HG02759 (cell line): ENCODE measurements around the gene SEC22B.
A peak's percentile ranks its signal among the peaks of the same experiment; 100 is the strongest.
"Not testable (repeated sequence)": the region's sequence is repeated elsewhere in the genome, so short reads cannot be mapped to it uniquely, and the experiment has no call there.

Experiments
- ATAC-seq: cut with Tn5 transposase; IDR thresholded peaks from one replicate; pipeline ENCODE4 v1.9.1; 2021; ENCODE audit warnings: mild to moderate bottlenecking, moderate library complexity; ENCODE audit not compliant: unreplicated experiment

Gene SEC22B

GRCh38 chr1:120149420-120150059 lies 26.8 kb downstream of the SEC22B start:
- ATAC-seq: not testable (repeated sequence)

- not testable (repeated sequence) for ATAC-seq
Measured at GRCh38 chr1:120145806-120146205, 30.5 kb downstream of the SEC22B start.

GRCh38 chr1:120144626-120145025 lies 31.7 kb downstream of the SEC22B start:
- ATAC-seq: not testable (repeated sequence)

- ATAC-seq: not testable (repeated sequence)
Measured at GRCh38 chr1:120144169-120144568, 32.2 kb downstream of the SEC22B start.

GRCh38 chr1:120143334-120143733 lies 33.0 kb downstream of the SEC22B start:
- ATAC-seq: not testable (repeated sequence)

GRCh38 chr1:120142512-120143263 lies 33.6 kb downstream of the SEC22B start:
- peak; percentile 100 for ATAC-seq

- not testable (repeated sequence) for ATAC-seq
Measured at GRCh38 chr1:120141865-120142264, 34.5 kb downstream of the SEC22B start.

- ATAC-seq: not testable (repeated sequence)
Measured at GRCh38 chr1:120140656-120141265, 35.6 kb downstream of the SEC22B start.

GRCh38 chr1:120136086-120136485 lies 40.2 kb downstream of the SEC22B start:
- ATAC-seq: not testable (repeated sequence)

GRCh38 chr1:120133928-120134325 lies 42.4 kb downstream of the SEC22B start:
- ATAC-seq: not testable (repeated sequence)

GRCh38 chr1:120133228-120133927 lies 42.9 kb downstream of the SEC22B start:
- ATAC-seq: no peak

- not testable (repeated sequence) for ATAC-seq
Measured at GRCh38 chr1:120132406-120132763, 43.9 kb downstream of the SEC22B start.

- not testable (repeated sequence) for ATAC-seq
Measured at GRCh38 chr1:120131611-120132405, 44.5 kb downstream of the SEC22B start.

- ATAC-seq: not testable (repeated sequence)
Measured at GRCh38 chr1:120127921-120128320, 48.4 kb downstream of the SEC22B start.

- ATAC-seq: not testable (repeated sequence)
Measured at GRCh38 chr1:120126216-120126615, 50.1 kb downstream of the SEC22B start.

GRCh38 chr1:120124628-120125027 lies 51.7 kb downstream of the SEC22B start:
- not testable (repeated sequence) for ATAC-seq

- not testable (repeated sequence) for ATAC-seq
Measured at GRCh38 chr1:120123813-120124510, 52.4 kb downstream of the SEC22B start.

GRCh38 chr1:120122262-120122893 lies 53.9 kb downstream of the SEC22B start:
- ATAC-seq: peak; percentile 81

- not testable (repeated sequence) for ATAC-seq
Measured at GRCh38 chr1:120121830-120122229, 54.5 kb downstream of the SEC22B start.
